Mammary epithelial cell (primary cell): ENCODE measurements around the gene DVL2.

Experiments used
- EZH2 ChIP-seq: IDR thresholded peaks from 2 replicates; pipeline ENCODE4 v1.6.1; 2012; ENCODE audit warnings: low read length, inconsistent platforms, borderline replicate concordance
- TF ChIP-seq, protein P1 (sequence below), 2 donors: IDR thresholded peaks in 1 of 2; conservative IDR thresholded peaks in 1 of 2; 2 replicates each; pipeline ENCODE4 v1.5.1; 2011 to 2012; ENCODE audit warnings: inconsistent platforms in 2 of 2, low read length in 2 of 2, mild to moderate bottlenecking in 2 of 2, control low read depth in 1 of 2, low read depth in 1 of 2; ENCODE audit not compliant: insufficient read depth in 1 of 2; ENCODE audit errors: extremely low read depth in 1 of 2

DNA sequence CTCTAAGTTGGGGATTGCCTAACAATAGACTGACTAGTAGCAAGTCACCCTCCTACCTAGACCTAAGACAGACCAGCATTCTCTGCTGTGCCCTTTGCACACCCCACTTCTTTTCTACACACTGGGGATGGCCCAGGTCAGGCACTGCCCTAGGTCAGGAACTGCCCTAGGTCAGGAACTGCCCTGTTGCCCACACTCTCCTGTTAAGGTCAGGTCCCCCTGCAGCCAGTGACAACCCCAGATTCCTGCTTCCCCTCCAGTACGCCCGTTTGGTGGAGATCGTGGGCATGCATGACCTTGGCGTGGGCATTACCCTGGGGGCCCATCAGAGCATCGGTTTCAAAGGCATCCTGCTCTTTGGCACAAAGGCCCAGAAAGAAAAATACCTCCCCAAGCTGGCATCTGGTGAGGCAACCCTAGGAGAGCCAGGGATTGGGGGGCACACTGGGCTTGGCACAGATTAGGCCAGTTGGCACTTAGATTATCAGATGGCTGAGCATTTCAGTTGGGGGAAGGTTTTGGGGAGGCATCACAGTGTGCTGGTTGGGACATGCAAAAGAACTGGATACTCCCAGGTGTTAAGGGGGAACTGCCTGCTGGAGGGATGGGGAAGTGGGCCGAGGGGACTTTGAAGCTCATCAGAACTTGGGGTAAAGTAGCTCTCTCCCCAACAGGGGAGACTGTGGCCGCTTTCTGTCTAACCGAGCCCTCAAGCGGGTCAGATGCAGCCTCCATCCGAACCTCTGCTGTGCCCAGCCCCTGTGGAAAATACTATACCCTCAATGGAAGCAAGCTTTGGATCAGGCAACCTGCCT lies 12.8 kb downstream of the DVL2 start:
- TF ChIP-seq, protein P1, sequence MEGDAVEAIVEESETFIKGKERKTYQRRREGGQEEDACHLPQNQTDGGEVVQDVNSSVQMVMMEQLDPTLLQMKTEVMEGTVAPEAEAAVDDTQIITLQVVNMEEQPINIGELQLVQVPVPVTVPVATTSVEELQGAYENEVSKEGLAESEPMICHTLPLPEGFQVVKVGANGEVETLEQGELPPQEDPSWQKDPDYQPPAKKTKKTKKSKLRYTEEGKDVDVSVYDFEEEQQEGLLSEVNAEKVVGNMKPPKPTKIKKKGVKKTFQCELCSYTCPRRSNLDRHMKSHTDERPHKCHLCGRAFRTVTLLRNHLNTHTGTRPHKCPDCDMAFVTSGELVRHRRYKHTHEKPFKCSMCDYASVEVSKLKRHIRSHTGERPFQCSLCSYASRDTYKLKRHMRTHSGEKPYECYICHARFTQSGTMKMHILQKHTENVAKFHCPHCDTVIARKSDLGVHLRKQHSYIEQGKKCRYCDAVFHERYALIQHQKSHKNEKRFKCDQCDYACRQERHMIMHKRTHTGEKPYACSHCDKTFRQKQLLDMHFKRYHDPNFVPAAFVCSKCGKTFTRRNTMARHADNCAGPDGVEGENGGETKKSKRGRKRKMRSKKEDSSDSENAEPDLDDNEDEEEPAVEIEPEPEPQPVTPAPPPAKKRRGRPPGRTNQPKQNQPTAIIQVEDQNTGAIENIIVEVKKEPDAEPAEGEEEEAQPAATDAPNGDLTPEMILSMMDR (conservative IDR thresholded peaks at IDR 0.05 in 1 of 2, IDR thresholded peaks at IDR 0.05 in 1 of 2; ENCODE audit: extremely low read depth in 1 of 2, insufficient read depth in 1 of 2, low read depth in 1 of 2, low read length in 2 of 2) = no peak
- no peak for TF ChIP-seq EZH2
